Thyroid gland (tissue), 4 donors: ENCODE measurements around the gene HIVEP2.

Source experiments
- CTCF ChIP-seq, 6 experiments: fragments of 200-600 bp in 3 of 6; fragments of 450-650 bp in 3 of 6; sonication (generic) in 3 of 6; IDR thresholded peaks; one replicate each; pipeline ENCODE4 v1.5.1; 2016 to 2019; ENCODE audit warnings: antibody characterized with exemption in 6 of 6, mild to moderate bottlenecking in 2 of 6, inconsistent platforms in 1 of 6, moderate library complexity in 1 of 6
- POLR2A ChIP-seq, 2 donors: fragments of 450-650 bp; IDR thresholded peaks; one replicate each; pipeline ENCODE4 v1.6.1; 2017; ENCODE audit warnings: antibody characterized with exemption in 2 of 2, mild to moderate bottlenecking in 2 of 2, moderate library complexity in 1 of 2

DNA sequence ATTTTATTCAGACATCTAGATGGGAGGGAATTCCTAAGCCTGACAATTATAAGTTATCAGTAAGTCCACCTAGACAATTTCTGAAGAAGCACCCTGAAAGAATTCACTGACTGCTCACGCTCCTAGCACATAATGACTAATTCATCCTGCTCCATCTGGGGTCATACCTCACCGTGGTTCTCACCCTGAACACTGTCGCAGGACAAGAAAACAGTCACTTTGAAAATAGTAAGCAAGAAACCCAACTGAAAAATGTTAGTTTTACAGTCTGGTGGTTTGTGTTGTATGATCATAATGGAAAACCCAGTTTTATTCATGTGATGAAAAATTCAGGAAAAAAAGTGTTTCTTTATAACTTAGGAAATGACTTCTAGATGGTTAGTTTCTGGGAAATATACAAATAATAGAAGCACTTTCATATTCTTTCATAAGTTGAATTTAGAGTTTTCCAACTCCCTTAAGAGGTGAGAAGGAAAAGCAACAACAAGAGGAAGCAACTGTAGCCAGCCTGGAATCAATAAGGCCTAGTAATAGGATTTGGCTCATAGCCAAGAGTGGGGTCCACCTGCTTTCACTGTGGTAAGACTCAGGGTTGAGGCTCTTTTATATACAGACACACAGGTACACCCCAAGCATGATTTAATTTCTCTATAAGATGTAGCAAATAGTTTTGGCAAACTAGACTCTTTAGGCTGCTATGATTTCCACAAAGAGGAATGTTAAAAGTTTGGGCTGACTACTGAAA is 94.1 kb downstream of the HIVEP2 start:
- no peak for TF ChIP-seq POLR2A (IDR thresholded peaks at IDR 0.05)
- TF ChIP-seq CTCF (IDR thresholded peaks at IDR 0.05) = no peak
